CD4-positive, alpha-beta T cell treated with Interleukin-4 for 4 hours (primary cell): ENCODE measurements around the gene ARID3C.
A peak's percentile ranks its signal among the peaks of the same experiment; 100 is the strongest.

ENCODE experiments used
- DNase-seq: peaks from one replicate; pipeline ENCODE4 v3.0.0-alpha.2; 2020

The ARID3C gene

GRCh38 chr9:34591917-34592866, 36.7 kb downstream of the ARID3C start:
- DNase-seq, result no peak

- DNase-seq, result peak; percentile 64
These were observed 37.5 kb downstream of the ARID3C start for GRCh38 chr9:34591248-34591916.

GRCh38 chr9:34590381-34591247, 38.3 kb downstream of the ARID3C start:
- DNase-seq, result no peak

DNA sequence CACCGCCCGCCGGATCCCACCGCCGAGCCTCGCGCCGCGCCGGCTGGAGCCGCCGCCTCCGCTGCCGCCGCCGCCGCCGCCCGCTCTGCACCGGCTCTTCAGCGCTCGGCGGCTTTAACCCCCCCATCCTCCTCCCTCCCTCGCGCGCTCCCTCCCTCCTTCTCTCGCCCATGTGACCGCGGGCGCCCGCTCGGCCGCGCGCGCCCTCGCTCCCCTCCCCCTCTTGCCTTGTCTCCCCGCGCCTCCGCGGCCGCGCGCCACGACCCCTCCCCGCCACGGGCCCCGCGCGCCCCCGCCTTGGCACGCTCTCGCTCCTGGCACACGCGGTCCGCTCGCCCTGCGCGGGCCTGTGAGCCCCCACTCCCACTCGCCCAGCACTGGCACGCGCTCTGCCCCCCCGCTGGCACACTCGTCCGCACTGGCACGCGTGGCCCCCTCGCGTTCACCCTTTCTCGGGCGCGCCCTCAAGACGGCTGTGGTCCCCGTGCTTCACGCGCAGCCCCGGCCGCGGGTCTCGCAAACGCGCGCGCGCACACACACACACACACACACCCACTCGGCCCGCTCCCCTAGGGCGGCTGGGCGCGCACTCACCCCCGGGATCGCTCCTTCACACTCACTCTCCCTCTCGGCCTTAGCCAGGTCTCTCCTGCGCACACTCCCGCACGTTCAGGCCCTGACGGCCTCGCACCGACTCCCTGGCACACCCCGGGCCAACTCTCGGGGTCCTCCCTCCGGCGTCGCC, 39.1 kb downstream of the ARID3C start, which contains the start of gene CNTFR:
Gene CNTFR (minus strand): TSS at position 89 of the 745 bp plus-strand sequence. CDS start 20,743 bp downstream, outside the sequence.
- DNase-seq, result no peak

- DNase-seq, result no peak
These were observed 39.9 kb downstream of the ARID3C start for GRCh38 chr9:34588671-34589635.

GRCh38 chr9:34587271-34587670, 41.6 kb downstream of the ARID3C start:
- no peak for DNase-seq

DNA sequence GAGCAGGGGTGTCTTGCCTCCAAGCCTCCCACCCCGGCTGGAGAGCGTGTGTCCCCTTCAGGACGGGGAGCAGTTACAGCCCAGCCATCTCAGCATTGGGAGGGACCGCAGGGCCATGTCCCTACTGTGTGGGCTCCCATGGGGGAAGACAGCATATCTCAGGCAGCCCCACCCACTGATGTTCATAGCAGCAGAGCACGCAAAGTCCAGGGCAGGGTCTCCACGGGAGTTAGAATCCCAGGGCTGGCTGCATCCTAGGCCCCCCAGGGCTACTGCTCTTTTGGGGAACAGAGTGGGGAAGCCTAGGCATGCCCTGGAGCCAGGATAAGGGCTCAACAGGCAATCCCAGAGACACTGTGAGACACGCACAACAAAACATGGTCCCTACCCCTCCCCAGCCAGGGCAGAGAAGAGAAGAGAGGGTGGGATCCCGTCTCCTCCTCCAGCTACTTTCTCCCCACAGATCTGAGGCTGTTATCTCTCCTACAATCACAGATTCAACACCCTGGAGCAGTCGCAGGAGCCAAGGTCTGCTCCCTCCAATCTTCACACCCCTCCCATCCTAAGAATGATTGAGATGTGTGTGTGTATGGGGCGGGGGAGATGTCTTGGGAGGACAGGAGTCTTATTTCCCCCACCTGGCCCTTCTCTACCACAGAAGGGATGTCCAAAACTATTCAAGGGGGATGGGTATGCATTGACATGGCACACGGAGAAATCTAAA, 42.8 kb downstream of the ARID3C start:
- DNase-seq, result no peak

DNA sequence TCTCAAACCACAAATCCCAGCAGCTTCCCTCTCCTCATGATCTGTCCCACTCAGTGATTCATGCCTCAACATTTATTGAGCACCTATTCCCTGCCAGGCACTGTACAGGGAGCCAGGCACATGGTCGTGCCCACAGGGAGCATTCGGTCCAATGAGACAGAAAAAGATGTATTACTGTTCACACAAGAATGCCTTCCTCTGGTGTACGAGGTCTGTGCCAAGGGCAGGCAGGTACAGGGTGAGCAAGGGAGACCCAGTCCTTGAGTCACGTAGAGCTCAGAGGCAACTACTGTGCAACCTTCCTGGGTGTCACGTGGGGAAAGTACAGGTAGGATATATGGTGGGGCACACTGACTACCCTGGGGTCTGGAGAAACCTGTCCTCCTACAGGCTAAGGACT, 43.9 kb downstream of the ARID3C start:
- DNase-seq, result no peak

DNA sequence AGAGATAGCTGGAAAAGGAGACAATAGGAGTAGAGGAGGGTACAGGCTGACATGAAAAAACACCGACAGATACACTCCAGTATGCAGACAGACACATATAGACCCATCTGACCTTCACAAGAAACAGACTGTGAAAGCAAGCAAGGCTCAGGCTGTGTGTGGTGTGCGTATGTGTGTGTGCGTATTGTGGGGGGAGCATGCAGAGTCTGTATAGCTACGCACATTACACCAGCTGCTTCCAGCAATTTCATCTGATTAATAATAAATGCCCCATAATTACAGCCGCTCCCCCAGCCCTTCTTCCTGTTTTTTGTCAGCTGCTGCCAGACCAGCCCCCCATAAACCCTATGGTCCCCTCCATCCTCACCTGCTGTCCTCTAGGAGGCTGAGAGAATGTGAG, 46.1 kb downstream of the ARID3C start:
- no peak for DNase-seq

DNA sequence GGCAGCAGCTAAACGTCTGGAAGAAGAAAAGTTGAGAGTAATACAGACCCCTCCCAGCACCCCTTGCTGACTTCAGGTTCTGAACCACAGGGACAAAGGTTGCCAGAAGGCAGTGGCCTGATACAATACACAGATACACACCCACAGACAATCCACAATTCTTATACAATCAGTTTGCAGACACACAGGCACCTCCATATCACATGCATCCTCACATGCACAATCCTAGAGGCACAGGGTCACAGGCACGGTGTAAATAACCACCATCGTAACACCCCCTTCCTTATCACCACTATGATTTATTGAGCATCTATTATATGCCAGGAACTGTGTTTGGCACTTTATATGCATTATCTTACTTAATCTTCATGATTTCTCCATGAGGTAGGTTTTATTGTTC, 47.5 kb downstream of the ARID3C start:
- DNase-seq, result no peak

- no peak for DNase-seq
These were observed 48.5 kb downstream of the ARID3C start for GRCh38 chr9:34580358-34580757.

DNA sequence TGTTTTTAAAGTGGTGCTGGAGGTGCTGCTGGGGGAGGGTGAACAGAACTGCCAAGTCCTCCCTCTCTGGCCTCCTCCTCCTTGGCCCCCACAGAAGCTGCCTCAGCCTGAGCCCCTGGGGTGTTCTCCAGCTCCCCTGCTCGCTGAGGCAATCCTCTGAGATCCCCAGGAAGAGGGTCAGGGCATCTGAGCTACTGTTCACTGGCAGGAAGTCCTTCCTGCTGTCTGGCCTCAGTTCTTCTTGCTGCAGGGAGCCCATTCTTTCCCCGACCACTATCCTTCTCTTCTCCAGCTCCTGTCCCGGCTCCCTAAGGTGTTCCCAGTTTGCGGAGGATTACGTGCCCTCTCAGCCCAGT, 49.1 kb downstream of the ARID3C start:
- no peak for DNase-seq

GRCh38 chr9:34579104-34579807, 49.6 kb downstream of the ARID3C start:
- no peak for DNase-seq

DNA sequence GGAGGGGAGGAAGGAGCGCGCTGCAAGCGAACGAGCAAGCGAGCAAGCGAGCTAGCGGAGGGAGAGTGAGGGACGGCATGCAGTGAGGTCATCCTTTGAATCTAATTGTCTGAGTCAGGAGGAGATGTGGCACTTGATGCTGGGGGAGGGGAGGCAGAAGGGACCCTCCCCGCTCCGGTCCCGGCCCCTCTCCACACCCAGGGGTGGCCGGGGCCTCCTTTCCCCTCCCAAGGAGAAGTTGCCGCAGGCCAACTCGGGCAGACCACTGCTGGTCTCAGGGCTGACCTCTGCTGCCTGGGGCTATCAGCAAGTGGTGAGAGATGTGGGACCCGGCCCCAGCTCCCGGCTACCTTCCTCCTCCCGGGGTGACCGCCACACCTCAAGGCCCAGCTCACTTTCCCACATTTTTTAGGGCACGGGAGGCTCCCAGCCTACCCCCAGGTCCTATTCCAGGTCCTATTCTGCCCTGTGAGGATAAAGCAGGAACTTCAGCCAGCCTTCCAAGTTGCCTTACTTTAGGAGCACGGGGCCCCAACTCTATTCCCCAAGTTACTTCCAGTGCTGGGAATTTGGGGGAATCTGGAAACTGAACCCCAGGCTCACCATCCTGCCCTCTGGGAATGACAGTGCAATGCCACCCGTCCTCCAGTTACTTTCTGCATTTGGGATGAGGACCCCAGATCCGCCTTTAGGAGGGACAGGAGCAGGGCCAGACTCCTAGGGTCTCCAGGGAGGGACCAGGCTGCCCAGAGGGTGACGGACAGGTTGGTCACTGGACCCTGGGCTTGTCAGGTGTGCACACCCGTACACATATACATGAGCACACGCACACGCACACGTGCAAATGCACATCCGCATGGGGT, 50.4 kb downstream of the ARID3C start:
- DNase-seq, result no peak

DNA sequence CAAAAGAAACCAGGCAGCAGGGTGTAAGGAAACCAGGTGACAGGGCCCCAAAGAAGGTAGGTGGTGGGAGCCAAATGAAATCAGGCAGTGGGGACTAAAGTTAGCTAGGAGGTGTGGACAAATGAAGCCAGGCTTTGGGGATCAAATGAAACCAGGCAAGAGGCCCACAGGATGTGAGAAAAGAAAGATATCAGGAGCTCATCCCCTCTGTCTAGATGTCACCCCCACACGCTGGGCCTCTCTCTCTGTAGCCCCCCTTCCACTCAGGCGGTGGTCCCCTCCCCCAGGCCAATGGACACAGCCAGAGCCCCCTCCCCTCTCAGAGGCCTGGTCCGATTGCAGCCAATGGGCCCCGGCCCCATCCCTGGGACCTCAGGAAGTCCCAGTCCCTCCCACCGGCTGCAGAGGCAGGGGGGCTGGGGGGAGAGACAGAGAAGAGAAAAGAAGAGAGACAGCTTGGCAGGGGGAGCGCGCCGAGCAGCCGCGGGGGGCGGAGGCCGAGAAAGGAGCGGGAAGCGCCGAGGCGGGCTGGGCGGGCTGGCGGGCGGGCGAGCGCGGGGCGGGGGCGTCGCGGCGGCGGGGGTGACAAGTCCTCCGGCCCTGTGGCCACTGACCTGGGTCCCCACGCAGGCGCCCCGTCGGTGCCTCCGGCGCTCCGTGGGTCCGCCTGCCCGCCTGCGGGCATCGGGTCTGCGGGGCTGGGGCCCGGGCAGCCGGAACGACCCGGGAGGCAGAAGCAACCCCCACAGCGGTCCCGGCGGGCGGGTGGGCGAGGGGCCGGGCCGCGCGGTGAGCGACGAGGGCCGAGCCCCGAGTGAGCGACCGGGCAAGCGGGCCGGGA, 51.2 kb downstream of the ARID3C start:
- DNase-seq, result no peak

DNA sequence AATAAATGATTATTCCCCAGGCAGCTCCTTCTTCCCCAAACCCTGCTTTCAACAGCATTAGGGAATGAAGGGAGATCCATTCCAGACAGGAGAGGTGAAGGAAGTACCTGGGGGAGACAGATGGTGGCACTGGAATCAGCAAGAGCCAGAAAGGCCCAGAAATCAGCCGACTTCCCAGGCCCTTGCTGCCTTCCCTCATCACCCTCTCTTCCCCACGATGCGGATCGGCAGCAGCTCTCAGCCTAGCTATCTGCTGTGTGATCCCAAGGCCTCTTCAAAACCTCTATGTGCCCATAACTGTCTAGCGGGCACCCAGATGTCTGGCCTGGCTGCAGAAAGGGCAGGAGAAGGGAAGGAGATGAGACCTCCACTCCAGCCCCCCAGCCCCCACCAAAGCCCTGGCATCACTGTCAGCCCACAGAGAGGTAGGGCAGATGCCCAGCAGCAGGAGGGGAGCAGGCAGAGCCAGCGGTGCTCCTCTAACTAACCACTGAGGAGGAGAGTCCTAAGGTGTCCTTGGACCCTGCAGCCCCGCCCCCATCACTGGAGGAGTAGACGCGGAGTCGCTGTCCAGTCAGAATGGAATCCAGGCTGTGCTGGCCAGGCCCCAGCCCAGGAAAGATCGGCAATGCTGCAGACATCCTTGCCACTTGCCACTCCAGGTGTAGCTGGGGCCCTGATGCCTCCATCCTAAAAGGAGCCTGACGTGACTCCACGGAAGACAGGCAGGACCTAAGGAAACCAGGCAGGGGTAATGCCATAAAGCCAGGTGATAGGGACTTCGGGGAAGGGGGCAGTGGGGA, 52.1 kb downstream of the ARID3C start:
- no peak for DNase-seq
